ENCODE data around the gene ZNF718.
"Not testable (repeated sequence)": the region's sequence is repeated elsewhere in the genome, so short reads cannot be mapped to it uniquely, and the experiment has no call there.

ZNF718 gene

GRCh38 chr4:161496-162284 lies 37.4 kb downstream of the ZNF718 start:
- DNase-seq = no peak

GRCh38 chr4:169640-170039 lies 45.3 kb downstream of the ZNF718 start:
- not testable (repeated sequence) for DNase-seq

- not testable (repeated sequence) for DNase-seq
These were observed 47.0 kb downstream of the ZNF718 start for GRCh38 chr4:171318-171717.

- no peak for DNase-seq
These were observed 49.5 kb downstream of the ZNF718 start for GRCh38 chr4:173666-174314.

- no peak for DNase-seq
These were observed 51.7 kb downstream of the ZNF718 start for GRCh38 chr4:175986-176385.

GRCh38 chr4:176995-177394 lies 52.7 kb downstream of the ZNF718 start:
- DNase-seq = no peak

- DNase-seq = not testable (repeated sequence)
These were observed 57.9 kb downstream of the ZNF718 start for GRCh38 chr4:182225-182624.

- DNase-seq = no peak
These were observed 63.8 kb downstream of the ZNF718 start for GRCh38 chr4:188091-188490.

- not testable (repeated sequence) for DNase-seq
These were observed 70.9 kb downstream of the ZNF718 start for GRCh38 chr4:195159-195558.

- no peak for DNase-seq
These were observed 76.6 kb downstream of the ZNF718 start for GRCh38 chr4:200936-201335.

- DNase-seq = not testable (repeated sequence)
These were observed 78.5 kb downstream of the ZNF718 start for GRCh38 chr4:202822-203221.

- no peak for DNase-seq
These were observed 80.9 kb downstream of the ZNF718 start for GRCh38 chr4:205097-205756.

GRCh38 chr4:206054-206453 lies 81.8 kb downstream of the ZNF718 start:
- no peak for DNase-seq

GRCh38 chr4:208416-209096 lies 84.3 kb downstream of the ZNF718 start:
- not testable (repeated sequence) for DNase-seq

GRCh38 chr4:211033-211511 lies 86.8 kb downstream of the ZNF718 start:
- peak; percentile 32 for DNase-seq

GRCh38 chr4:212438-213188 lies 88.3 kb downstream of the ZNF718 start:
- DNase-seq = peak; percentile 11

- not testable (repeated sequence) for DNase-seq
These were observed 88.9 kb downstream of the ZNF718 start for GRCh38 chr4:213189-213535.
